ENCODE results near the gene OPN5.

GRCh38 chr6:47743744-47744143 is 38.1 kb upstream of the OPN5 start:
- TF ChIP-seq CTCF (IDR thresholded peaks at IDR 0.05), result no peak
- no peak for TF ChIP-seq POLR2AphosphoS5 (IDR thresholded peaks at IDR 0.05)
- no peak for TF ChIP-seq POLR2A (IDR thresholded peaks at IDR 0.05; ENCODE audit: low read depth)

All from esophagus muscularis mucosa (tissue), 3 donors.